Activated CD4-positive, alpha-beta T cell treated with anti-CD3 and anti-CD28 coated beads for 4 hours (primary cell): ENCODE measurements around the gene TNFSF12.

ENCODE experiments used
- DNase-seq, 2 donors: peaks; one replicate each; pipeline ENCODE4 v3.0.0-alpha.2; 2020

The TNFSF12 gene

GRCh38 chr17:7548585-7549400 lies at the start of gene TNFSF12:
Gene TNFSF12 (plus strand): TSS chr17:7549058. CDS start chr17:7549154, 96 bp downstream.
- peak; percentile 38 to 54 for DNase-seq

- DNase-seq = no peak
Observed at GRCh38 chr17:7499161-7499560, 49.7 kb upstream of the TNFSF12 start.

DNA sequence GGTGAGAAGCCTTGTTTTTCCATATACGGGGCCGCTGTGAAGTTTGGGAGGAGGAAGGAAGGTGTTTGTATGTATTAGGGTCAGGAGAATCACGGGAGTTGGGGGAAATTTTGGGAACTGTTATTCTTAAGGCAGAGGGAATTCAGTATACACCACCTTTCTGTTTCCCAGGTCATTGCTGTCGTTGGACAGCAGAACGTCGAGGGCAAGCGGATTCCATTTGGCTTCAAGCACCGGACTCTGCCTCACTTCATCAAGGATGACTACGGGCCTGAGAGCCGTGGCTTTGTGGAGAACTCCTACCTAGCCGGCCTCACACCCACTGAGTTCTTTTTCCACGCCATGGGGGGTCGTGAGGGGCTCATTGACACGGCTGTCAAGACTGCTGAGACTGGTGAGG lies 47.1 kb upstream of the TNFSF12 start:
- no peak for DNase-seq

GRCh38 chr17:7502171-7502847 lies 46.5 kb upstream of the TNFSF12 start:
- no peak for DNase-seq

GRCh38 chr17:7502987-7503386 lies 45.9 kb upstream of the TNFSF12 start:
- no peak for DNase-seq

GRCh38 chr17:7503521-7503920 lies 45.3 kb upstream of the TNFSF12 start:
- DNase-seq = no peak

- DNase-seq = no peak
Observed at GRCh38 chr17:7508145-7508544, 40.7 kb upstream of the TNFSF12 start.

GRCh38 chr17:7508846-7509245 lies 40.0 kb upstream of the TNFSF12 start:
- no peak for DNase-seq

DNA sequence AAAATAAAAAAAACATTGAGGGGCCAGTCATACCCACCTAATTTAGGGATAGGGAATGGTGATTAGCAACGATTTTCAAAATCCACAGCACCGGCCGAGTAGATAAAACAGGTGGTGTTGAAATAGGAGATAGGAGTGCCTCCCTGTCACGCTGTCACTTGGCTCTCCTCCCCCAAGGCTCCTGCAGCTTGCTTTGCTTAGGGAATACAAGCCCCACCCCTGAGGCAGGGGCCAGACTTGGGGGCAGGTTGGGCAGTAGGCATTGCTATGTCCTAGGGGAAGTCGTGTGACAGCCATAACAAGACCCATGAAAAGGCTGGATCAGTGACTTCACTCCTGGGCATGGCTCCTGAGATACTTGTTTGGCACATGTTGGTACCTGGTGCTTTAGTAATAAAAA lies 38.9 kb upstream of the TNFSF12 start:
- DNase-seq = no peak

- no peak for DNase-seq
Observed at GRCh38 chr17:7511108-7511507, 37.8 kb upstream of the TNFSF12 start.

GRCh38 chr17:7512105-7512504 lies 36.8 kb upstream of the TNFSF12 start:
- DNase-seq = no peak

GRCh38 chr17:7512824-7513540 lies 35.9 kb upstream of the TNFSF12 start:
- DNase-seq = no peak

DNA sequence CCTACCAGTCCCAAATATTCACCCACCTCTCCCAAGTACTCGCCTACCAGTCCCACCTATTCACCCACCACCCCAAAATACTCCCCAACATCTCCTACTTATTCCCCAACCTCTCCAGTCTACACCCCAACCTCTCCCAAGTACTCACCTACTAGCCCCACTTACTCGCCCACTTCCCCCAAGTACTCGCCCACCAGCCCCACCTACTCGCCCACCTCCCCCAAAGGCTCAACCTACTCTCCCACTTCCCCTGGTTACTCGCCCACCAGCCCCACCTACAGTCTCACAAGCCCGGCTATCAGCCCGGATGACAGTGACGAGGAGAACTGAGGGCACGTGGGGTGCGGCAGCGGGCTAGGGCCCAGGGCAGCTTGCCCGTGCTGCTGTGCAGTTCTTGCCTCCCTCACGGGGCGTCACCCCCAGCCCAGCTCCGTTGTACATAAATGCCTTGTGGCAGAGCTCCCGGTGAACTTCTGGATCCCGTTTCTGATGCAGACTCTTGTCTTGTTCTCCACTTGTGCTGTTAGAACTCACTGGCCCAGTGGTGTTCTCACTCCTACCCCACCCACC lies 34.9 kb upstream of the TNFSF12 start:
- DNase-seq = peak in 1 of 2 donors; percentile 23

GRCh38 chr17:7515911-7516610 lies 32.8 kb upstream of the TNFSF12 start:
- DNase-seq = no peak

DNA sequence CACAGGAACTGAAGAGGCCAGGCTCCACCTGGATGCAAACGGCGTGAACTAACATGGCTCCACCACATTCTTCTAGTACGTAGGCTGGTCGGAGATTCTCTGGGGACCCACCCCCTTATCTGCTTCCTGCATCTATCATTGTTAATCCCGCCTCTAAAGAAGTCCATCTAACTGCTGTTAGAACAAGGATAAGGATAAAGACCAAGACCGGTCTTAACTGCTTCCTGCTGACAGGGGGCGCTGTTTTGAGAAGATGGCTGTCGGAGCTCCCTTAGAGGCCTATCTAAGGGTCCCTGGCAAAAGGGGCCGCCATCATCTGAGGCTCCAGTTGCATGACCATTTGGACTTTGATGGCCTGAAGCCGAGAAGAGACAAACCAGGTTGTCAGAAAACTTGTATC lies 25.8 kb upstream of the TNFSF12 start:
- peak; percentile 36 to 46 for DNase-seq

DNA sequence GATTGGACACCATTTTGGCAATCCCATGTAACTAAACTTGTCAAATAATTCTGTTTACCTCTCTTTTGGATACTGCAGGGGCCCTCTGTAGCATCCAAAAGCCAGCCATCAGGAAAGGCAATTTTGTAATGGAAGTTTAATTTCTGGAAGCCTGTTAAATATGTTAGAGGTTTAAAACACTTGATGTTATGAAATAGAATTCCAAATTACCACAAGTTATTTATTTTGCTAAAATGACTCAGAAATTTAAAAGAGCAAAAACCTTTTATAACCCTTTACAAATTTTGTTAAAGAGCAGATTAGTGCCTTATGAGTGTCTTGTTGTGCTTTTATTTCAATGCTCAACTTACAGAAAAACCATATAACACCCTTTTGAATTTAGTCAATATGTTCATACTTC lies 20.0 kb upstream of the TNFSF12 start:
- no peak for DNase-seq

- DNase-seq = no peak
Observed at GRCh38 chr17:7530023-7530900, 18.6 kb upstream of the TNFSF12 start.

DNA sequence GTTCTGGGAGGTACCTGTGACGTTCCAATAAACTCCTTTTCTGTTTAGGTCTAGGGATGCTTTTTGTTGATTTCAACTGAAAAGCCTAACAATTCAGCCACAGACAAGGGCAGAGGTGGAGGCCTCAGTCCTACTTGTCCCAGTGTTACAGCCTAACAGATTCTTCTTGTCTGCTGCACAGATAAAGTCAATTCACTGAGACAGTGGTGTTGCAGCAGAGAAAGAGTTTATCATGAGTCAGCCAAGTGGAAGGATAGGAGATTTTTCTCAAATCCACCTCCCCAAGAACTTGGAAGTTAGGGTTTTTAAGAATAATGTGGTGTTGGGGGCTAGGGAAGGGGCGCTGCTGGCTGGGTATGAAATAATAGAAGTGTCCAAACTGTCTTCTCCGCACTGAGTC lies 10.8 kb upstream of the TNFSF12 start:
- DNase-seq = no peak

- no peak for DNase-seq
Observed at GRCh38 chr17:7538891-7539545, 9.8 kb upstream of the TNFSF12 start.

DNA sequence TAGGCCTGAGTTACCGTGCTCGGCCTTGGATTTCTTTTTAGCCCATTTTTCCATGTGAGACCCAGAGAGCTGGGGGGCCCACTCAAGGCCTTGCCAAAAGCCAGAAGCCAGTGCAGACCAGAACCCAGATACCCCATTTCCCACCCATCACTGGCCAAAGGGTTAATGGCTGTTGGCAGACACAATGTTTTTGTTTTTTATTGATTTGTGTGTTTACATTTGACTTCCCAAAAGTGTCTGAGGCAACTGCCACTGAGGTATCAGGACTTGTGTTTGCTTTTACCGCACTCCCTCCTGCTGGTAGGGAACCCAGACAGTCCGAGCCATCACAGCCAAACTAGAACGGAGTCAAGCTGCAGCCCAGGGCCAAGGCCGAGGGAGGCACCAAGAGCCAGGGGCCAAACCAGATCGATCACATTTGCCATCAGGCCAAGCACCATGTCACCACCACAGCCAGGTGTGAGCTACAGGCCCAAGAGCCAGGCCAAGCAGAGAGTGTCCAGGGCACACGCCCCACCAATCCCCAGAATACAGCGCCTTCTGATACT lies 7.7 kb upstream of the TNFSF12 start:
- DNase-seq = no peak

GRCh38 chr17:7544911-7545310 lies 3.9 kb upstream of the TNFSF12 start:
- no peak for DNase-seq
